Measurements from ENCODE around the gene ZSWIM5.
"Not testable (repeated sequence)": the region's sequence is repeated elsewhere in the genome, so short reads cannot be mapped to it uniquely, and the experiment has no call there.

Gene ZSWIM5

DNA sequence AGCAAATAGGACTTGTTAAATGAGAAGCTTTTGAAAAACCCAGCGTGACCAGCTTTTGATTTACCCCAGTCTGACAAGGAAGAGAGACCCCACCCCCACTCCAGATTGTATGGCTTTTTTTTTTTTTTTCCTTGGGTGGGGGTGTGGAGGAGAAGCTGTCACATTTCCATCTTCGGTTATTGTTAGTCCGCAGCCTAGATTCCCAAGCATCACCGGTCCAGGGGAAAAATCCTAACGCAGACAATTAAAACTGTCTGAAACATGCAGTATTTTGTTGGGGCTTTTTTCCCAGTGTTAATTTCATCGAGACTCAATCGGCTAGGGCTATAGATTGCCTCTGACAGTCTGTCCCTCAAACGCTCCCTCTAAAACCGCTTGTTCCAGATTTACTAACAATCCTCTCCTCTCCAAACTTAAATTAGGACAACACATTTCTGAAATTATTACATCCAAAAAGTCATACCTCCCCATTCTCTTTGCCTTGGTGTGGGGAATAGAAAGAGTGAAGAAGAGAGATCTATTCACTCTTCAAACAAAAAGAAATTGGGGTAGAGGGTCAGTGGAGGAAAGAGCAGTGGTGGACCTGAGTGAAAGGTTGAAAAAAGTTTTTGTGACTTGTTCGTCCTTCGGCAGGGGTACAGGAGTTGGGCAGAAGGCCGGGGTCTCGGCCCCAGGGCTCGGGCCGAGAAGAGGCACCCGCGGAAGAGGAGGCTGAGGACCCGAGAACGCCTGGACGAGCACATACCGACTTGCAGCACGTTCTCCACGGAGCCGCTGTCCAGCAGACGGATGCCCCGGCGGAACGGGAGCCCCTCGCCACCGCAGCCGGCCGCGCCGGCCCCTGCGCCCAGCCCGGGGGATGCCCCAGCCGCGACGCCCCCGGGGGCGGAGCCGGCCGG lies 1.1 kb downstream of the ZSWIM5 start:
- DNase-seq (ENCODE audit: low read depth in 2 of 3, low spot score in 1 of 3), result peak in 1 of 3 donors; percentile 20

DNA sequence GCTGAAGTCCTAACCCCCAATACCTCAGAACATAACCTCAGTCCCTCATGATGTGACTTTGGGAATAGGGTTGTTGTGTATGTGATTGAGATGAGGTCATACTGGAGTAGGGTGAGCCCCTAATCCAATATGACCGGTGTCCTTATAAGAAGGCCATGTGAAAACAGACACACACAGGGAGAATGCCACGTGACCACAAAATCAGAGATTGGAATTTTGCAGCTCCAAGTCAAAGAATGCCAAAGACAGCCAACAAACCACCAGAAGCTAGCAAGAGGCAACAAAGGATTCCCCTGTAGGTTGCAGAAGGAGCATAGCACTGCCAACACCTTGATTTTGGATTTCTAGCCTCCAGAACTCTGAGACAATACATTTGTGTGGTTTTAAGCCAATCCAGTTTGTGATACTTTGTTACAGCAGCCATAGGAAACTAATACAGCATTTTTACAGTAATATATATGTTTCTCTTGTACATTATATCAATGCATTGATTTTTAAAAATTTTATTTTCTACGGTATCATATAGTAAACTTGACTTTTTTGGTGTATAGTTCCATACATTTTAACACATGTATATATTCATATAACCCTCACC lies 5.4 kb downstream of the ZSWIM5 start:
- no peak for DNase-seq (ENCODE audit: low read depth in 2 of 3, low spot score in 1 of 3)

DNA sequence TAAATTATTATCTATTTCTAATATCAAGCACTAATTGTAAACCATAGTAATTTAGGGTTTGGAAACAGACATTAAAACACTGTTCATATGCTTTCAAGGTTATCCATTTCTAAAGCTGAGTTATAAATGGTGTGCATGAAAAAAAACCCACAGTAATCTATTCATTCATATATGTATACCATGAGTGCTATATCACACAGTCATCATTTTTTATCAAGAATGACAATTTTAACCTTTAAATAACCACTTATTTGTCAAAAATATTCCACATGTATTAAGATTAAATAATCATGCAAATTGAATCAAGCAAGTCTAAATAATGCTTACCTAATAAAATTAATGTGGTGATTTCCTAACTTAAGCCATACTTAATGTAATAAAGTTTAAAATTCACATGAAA lies 6.0 kb downstream of the ZSWIM5 start:
- DNase-seq (ENCODE audit: low read depth in 2 of 3, low spot score in 1 of 3), result no peak

DNA sequence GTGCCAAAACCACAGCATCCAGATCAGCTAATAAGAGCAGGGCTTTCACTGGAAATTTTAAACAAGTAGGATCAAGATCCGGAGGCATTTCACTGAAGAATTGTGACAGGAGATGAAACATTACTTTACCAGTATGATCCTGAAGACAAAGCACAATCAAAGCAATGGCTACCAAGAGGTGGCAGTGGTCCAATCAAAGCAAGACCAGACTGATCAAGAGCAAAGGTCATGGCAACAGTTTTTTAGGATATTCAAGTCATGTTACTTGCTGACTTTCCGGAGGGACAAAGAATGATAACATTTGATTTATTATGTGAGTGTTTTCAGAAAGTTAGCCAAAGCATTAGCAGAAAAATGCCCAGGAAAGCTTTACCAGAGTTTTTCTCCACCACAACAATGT lies 8.2 kb downstream of the ZSWIM5 start:
- no peak for DNase-seq (ENCODE audit: low read depth in 2 of 3, low spot score in 1 of 3)

DNA sequence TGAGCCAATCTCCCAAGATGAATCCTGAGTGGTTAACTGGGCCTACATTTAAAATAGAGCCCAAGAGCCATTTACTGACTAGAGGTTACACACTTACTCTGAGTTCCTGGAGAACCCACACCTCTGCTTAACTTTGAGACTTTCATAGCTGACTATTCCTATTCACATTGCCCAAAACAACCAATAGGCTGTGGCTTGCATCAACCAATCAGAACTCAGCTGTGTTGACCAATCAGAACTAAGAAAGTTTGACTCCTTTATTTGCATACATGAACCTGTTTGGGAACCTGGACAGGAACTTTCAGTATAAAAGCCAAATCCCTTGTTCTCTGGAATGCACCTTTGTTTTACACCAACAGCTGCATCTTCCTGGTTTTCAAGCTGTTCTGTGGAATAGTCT lies 9.5 kb downstream of the ZSWIM5 start:
- DNase-seq (ENCODE audit: low read depth in 2 of 3, low spot score in 1 of 3), result no peak

DNA sequence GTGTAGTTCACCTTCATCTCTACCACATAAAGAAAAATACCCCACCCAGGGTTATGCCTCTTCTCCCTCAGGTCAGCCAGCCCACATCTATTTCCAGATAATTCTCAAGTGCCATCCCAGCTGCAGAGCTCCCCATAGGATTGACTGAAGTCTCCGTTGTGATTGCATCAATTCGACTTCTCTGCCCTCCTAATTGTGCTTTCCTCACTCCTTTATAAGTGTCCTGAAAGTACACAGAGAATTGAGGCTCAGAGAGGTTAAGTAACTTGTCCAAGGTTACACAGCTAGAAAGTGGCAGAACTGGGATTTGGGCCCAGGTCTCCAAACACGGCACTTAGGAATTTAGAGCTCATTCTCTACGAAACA lies 15.0 kb downstream of the ZSWIM5 start:
- no peak for DNase-seq (ENCODE audit: low read depth in 2 of 3, low spot score in 1 of 3)

DNA sequence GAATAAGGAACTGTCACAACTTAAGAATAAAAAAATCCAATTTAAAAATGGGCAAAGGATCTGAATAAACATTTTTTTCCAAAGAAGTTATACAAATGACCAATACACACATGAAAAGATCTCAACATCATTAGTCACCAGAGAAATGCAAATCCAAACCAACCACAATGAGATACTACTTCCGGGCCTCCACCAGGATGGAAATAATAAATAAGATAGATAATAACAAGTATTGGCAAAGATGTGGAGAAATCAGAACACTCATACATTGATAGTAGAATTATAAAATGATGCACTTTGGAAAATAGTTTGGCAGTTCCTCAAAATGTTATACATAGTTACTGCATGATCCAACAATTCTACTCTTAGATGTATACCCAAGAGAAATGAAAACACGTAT lies 18.7 kb downstream of the ZSWIM5 start:
- DNase-seq (ENCODE audit: low read depth in 2 of 3, low spot score in 1 of 3), result no peak

DNA sequence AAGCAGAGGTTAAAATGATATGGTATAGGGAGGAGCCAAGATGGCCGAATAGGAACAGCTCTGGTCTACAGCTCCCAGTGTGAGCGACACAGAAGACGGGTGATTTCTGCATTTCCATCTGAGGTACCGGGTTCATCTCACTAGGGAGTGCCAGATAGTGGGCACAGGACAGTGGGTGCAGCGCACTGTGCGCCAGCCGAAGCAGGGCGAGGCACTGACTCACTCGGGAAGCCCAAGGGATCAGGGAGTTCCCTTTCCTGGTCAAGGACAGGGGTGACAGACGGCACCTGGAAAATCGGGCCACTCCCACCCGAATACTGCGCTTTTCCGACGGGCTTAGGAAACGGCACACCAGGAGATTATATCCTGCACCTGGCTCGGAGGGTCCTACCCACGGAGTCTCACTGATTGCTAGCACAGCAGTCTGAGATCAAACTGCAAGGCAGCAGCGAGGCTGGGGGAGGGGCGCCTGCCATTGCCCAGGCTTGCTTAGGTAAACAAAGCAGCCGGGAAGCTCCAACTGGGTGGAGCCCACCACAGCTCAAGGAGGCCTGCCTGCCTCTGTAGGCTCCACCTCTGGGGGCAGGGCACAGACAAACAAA lies 26.4 kb downstream of the ZSWIM5 start:
- not testable (repeated sequence) for DNase-seq (ENCODE audit: low read depth in 2 of 3, low spot score in 1 of 3)

DNA sequence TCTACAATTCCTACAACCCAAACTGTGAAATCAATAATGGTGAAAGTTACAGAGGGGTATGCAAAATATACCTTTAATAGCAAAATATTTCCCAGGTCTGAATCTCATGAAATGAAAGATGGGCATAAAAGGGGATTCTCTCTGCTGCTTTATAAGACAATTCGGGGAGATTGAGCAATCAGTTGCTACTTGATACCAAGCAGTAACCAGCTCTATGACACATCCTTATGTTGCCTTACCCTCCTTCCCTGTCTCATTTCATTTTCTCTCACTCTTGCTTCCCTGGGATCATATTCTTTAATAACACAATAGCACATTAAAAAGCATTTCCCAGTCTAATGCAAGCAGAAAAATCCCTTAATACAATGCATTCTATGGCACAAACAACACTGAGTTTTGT lies 29.0 kb downstream of the ZSWIM5 start:
- DNase-seq (ENCODE audit: low read depth in 2 of 3, low spot score in 1 of 3), result no peak

DNA sequence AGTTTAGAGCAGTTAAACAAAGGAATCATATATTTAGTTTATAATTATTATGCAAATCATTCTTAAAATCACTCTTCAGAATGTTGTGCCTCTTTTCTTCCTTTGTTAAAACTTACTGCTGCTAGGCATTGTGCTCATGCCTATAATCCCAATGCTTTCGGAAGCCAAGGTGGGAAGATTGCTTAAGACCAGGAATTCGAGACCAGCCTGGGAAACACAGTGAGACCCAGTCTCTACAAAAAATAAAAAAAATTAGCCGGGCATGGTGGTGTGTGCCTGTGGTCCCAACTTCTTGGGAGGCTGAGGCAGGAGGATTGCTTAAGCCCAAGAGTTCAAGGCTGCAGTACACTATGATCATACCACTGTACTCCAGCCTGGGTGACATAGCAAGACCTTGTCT lies 33.6 kb downstream of the ZSWIM5 start:
- no peak for DNase-seq (ENCODE audit: low read depth in 2 of 3, low spot score in 1 of 3)

DNA sequence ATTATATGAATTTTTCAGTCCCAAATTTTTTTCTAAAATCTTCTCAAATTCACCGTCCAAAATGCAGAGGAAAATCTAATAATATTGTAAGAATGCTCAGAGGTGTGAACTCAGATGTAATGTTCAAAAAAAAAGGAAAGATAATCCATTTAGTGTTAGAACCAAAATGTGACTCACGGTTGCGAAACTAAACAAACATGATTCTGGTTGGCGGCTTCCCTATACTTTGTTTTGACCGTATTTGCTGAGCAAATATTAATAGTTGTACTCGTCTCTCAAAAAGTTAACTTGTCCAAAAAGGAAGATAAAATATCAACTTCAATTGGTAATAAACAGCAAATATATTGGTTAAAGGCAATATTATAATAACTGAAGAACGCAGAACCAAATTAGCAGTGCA lies 34.4 kb downstream of the ZSWIM5 start:
- DNase-seq (ENCODE audit: low read depth in 2 of 3, low spot score in 1 of 3), result no peak

DNA sequence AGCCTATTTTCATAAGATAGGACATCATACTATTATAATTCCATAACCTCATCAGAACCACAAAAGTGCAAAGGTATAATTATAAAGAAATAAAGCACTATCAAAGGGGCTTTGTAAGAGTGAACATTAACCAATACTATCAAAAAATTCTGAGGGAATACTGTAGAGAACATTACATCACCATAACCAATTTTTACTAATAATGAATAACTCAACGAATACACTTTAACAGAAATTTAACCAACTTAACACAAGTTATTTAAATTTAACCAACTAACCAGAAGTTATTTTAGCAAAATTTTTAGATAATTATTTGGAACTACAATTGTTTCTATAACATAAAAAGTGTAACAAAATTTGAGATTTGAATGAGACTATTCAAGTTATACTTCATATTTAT lies 34.8 kb downstream of the ZSWIM5 start:
- no peak for DNase-seq (ENCODE audit: low read depth in 2 of 3, low spot score in 1 of 3)

DNA sequence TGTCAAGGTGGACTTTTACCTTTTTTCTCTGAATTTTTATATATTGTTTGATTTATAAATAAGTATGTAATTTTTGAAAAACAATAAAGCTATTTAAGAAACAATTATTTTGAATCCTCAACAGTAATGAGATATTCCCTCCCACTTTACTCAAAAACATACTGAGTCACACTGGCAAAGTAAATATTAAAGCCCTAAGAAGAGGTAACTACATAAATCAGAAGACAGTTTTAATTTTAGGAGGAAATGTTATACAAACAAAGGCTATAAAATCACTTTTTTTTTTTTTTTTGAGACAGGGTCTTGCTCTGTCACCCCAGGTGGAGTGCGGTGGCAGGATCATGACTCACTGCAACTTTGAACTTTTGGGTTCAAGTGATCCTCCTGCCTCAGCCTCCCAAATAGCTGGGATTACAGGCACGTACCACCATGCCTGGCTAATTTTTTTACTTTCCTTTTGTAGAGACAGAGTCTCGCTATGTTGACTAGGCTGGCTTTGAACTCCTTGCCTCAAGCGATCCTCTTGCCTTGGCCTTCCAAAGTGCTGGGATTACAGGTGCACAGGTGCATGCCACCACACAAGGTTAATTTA lies 36.2 kb downstream of the ZSWIM5 start:
- DNase-seq (ENCODE audit: low read depth in 2 of 3, low spot score in 1 of 3), result no peak

DNA sequence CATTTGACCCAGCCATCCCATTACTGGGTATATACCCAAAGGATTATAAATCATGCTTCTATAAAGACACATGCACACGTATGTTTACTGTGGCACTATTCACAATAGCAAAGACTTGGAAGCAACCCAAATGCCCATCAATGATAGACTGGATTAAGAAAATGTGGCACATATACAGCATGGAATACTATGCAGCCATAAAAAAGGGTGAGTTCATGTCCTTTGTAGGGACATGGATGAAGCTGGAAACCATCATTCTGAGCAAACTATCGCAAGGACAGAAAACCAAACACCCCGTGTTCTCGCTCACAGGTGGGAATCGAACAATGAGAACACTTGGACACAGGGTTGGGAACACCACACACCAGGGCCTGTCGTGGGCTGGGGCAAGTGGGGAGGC lies 38.5 kb downstream of the ZSWIM5 start:
- not testable (repeated sequence) for DNase-seq (ENCODE audit: low read depth in 2 of 3, low spot score in 1 of 3)

DNA sequence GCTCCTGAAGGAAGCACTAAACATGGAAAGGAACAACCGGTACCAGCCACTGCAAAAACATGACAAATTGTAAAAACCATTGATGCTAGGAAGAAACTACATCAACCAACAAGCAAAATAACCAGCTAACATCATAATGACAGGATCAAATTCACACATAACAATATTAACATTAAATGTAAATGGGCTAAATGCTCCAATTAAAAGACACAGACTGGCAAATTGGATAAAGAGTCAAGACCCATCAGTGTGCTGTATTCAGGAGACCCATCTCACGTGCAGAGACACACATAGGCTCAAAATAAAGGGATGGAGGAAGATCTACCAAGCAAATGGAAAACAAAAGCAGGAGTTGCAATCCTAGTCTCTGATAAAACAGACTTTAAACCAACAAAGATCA lies 42.1 kb downstream of the ZSWIM5 start:
- DNase-seq (ENCODE audit: low read depth in 2 of 3, low spot score in 1 of 3), result not testable (repeated sequence)

DNA sequence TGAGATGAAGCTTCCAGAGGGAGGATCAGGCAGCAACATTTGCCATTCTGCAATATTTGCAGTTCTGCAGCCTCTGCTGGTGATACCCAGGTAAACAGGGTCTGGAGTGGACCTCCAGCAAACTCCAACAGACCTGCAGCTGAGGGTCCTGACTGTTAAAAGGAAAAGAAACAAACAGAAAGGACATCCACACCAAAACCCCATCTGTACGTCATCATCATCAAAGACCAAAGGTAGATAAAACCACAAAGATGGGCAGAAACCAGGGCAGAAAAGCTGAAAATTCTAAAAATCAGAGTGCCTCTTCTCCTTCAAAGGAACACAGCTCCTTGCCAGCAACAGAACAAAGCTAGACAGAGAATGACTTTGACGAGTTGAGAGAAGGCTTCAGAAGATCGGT lies 43.3 kb downstream of the ZSWIM5 start:
- not testable (repeated sequence) for DNase-seq (ENCODE audit: low read depth in 2 of 3, low spot score in 1 of 3)

DNA sequence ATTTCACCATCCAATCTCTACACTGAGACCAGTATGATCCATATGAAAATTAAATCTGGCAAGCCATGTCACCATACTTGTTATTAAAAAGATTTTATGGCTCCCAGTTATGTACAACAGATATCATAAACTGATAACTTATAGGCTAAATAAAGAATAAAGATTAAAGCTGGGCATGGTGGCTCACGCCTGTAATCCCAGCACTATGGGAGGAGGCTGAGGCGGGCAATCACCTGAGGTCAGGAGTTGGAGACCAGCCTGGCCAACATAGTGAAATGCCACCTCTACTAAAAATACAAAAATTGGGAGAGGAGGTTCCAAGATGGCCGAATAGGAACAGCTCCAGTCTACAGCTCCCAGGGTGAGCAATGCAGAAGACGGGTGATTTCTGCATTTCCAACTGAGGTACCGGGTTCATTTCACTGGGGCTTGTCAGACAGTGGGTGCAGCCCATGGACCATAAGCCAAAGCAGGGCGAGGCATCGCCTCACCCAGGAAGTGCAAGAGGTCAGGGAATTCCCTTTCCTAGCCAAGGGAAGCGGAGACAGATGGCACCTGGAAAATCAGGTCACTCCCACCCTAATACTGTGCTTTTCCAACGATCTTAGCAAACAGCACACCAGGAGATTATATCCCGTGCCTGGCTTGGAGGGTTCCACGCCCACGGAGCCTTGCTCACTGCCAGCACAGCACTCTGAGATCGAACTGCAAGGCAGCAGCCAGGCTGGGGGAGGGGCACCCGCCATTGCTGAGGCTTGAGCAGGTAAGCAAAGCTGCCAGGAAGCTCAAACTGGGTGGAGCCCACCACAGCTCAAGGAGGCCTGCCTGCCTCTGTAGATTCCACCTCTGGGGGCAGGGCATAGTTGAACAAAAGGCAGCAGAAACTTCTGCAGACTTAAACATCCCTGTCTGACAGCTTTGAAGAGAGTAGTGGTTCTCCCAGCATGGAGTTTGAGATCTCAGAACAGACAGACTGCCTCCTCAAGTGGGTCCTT lies 44.1 kb downstream of the ZSWIM5 start:
- not testable (repeated sequence) for DNase-seq (ENCODE audit: low read depth in 2 of 3, low spot score in 1 of 3)

DNA sequence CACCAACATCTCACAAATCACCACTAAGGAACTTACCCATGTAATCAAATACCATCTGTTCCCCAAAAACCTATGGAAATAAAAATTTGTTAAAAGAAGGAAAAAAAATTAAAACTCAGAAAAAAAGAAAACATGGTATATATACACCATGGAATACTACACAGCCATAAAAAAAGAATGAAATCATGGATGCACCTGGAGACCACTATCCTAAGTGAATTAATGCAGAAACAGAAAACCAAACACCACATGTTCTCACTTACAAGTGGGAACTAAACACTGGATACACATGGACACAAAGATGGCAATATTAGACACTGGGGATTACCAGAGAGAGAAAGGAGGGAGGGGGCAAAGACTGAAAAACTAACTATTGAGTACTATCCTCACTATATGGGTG lies 50.4 kb downstream of the ZSWIM5 start:
- no peak for DNase-seq (ENCODE audit: low read depth in 2 of 3, low spot score in 1 of 3)

DNA sequence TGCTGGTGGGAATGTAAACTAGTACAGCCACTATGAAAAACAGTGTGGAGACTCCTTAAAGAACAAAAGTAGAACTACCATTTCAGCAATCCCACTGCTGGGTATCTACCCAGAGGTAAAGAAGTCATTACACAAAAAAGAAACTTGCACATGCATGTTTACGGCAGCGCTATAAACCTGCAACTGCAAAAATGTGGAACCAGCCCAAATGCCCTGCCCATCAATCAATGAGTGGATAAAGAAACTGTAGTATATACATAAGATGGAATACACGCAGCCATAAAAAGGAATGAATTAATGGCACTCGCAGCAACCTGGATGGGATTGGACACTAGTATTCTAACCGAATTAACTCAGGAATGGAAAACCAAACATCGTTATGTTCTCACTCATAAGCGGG lies 51.0 kb downstream of the ZSWIM5 start:
- no peak for DNase-seq (ENCODE audit: low read depth in 2 of 3, low spot score in 1 of 3)

DNA sequence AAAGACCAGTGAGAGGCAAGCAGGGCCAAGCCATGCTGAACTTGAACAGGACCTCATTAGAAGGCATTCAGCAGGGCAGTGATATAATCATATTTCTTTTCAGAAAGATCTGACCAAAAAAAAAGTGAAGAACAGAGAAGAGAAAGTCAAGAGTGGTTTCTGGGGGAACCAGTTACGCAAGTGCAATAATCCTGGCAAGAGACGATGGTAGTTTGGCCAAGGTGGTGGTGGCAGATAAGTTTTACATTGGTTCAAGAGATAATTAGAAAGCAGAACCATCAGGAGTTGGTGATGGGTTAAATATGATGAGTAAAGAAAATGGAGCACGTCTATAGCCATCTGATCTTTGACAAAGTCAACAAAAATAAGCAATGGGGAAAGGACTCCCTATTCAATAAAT lies 54.3 kb downstream of the ZSWIM5 start:
- no peak for DNase-seq (ENCODE audit: low read depth in 2 of 3, low spot score in 1 of 3)
